Ovary (tissue), 3 donors: ENCODE data around the gene CACNA2D3.

Experiments
- POLR2A ChIP-seq: fragments of 450-650 bp; IDR thresholded peaks from one replicate; pipeline ENCODE4 v1.6.1; 2017; ENCODE audit warnings: antibody characterized with exemption, mild to moderate bottlenecking, moderate library complexity
- TF ChIP-seq, protein P1 (sequence below), 3 donors: fragments of 450-650 bp in 2 of 3; fragments of 200-600 bp in 1 of 3; IDR thresholded peaks; one replicate each; pipeline versions ENCODE4 v1.5.1 to v1.8.0; 2016 to 2022; ENCODE audit warnings: antibody characterized with exemption in 3 of 3, mild to moderate bottlenecking in 1 of 3
- donor health status: DM: no; HTN: no; CAD: no.

DNA sequence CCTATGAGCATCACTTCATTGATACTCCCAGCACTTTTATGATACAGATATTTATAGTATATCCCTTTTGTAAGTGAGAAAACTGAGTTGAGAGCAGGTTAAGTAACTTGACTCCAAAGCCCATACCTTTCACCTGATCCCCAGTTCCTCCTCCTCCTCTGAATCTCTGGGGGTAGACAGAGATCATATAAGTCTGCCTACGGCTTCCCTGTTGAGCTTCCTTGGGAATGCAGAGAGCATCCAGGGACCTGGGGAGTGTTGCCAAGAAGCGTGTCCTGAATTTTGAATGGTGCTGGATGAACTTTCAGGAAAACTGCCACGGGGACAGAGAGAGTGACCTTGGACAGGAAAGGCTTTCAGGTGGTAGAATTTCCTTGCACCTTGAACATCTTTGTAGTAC, 537.0 kb downstream of the CACNA2D3 start:
- TF ChIP-seq, protein P1, sequence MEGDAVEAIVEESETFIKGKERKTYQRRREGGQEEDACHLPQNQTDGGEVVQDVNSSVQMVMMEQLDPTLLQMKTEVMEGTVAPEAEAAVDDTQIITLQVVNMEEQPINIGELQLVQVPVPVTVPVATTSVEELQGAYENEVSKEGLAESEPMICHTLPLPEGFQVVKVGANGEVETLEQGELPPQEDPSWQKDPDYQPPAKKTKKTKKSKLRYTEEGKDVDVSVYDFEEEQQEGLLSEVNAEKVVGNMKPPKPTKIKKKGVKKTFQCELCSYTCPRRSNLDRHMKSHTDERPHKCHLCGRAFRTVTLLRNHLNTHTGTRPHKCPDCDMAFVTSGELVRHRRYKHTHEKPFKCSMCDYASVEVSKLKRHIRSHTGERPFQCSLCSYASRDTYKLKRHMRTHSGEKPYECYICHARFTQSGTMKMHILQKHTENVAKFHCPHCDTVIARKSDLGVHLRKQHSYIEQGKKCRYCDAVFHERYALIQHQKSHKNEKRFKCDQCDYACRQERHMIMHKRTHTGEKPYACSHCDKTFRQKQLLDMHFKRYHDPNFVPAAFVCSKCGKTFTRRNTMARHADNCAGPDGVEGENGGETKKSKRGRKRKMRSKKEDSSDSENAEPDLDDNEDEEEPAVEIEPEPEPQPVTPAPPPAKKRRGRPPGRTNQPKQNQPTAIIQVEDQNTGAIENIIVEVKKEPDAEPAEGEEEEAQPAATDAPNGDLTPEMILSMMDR (IDR thresholded peaks at IDR 0.05) = no peak
- no peak for TF ChIP-seq POLR2A
